Superior temporal gyrus (tissue), 1 donor: ENCODE measurements around the gene WDR82.

Source experiments
- DNase-seq: peaks from one replicate; pipeline ENCODE4 v3.0.0-alpha.2; 2016; ENCODE audit errors: extremely low spot score

The WDR82 gene

GRCh38 chr3:52254608-52255007 is 23.8 kb downstream of the WDR82 start:
- DNase-seq = no peak

GRCh38 chr3:52253314-52254304 is 24.8 kb downstream of the WDR82 start:
- DNase-seq = peak; percentile 71

- no peak for DNase-seq
Measured at GRCh38 chr3:52250122-52250521, 28.3 kb downstream of the WDR82 start.

GRCh38 chr3:52249683-52250082 is 28.8 kb downstream of the WDR82 start:
- no peak for DNase-seq

GRCh38 chr3:52248816-52249547 is 29.5 kb downstream of the WDR82 start:
- peak; percentile 64 for DNase-seq

GRCh38 chr3:52248165-52248541 is 30.3 kb downstream of the WDR82 start:
- no peak for DNase-seq

GRCh38 chr3:52247409-52248164 is 30.9 kb downstream of the WDR82 start:
- no peak for DNase-seq

GRCh38 chr3:52246728-52247408 is 31.6 kb downstream of the WDR82 start:
- DNase-seq = no peak

GRCh38 chr3:52246264-52246620 is 32.2 kb downstream of the WDR82 start:
- DNase-seq = no peak

GRCh38 chr3:52245322-52246263 is 32.9 kb downstream of the WDR82 start, which contains the start of gene PPM1M:
Gene PPM1M, plus strand, starts transcription at chr3:52245759. Its CDS starts 66 bp downstream, at chr3:52245825.
- DNase-seq = no peak

GRCh38 chr3:52243791-52244628 is 34.4 kb downstream of the WDR82 start:
- DNase-seq = no peak

- DNase-seq = no peak
Measured at GRCh38 chr3:52242039-52242438, 36.4 kb downstream of the WDR82 start.

- DNase-seq = no peak
Measured at GRCh38 chr3:52240886-52241370, 37.5 kb downstream of the WDR82 start.

GRCh38 chr3:52240059-52240885 is 38.2 kb downstream of the WDR82 start:
- no peak for DNase-seq

GRCh38 chr3:52238761-52239701 is 39.4 kb downstream of the WDR82 start, which contains the start of gene TWF2:
Gene TWF2, minus strand, starts transcription at chr3:52239158. Its CDS starts 142 bp downstream, at chr3:52239016.
- DNase-seq = peak; percentile 76

GRCh38 chr3:52238193-52238760 is 40.2 kb downstream of the WDR82 start:
- peak; percentile 37 for DNase-seq
